Endothelial cell of umbilical vein (primary cell): ENCODE results near the gene CLDN9. TPM values are rescaled to one million over a fixed set of nuclear protein-coding genes. Genes with fewer than 3 reads are reported as not detected.

Source experiments
- BruUV-seq: library from RNA; stranded (reverse); fragments of 400-500 nt; replicated peaks from 2 replicates; lab custom pipeline; 2021; lab: Mats Ljungman, UMichigan
- CTCF ChIA-PET: fragments of 300-600, 350-600 bp; sonication (Branson Sonifier 250); formaldehyde crosslinking; loops from one replicate; lab custom pipeline; 2021; ENCODE audit warnings: antibody characterized with exemption, inconsistent platforms; lab: Charles Lee
- POLR2A ChIA-PET: fragments of 300-600, 350-600 bp; sonication (Branson Sonifier 250); formaldehyde crosslinking; loops from one replicate; lab custom pipeline; 2021; ENCODE audit warnings: antibody characterized with exemption, inconsistent platforms; lab: Charles Lee
- DNase-seq: peaks from one replicate; pipeline ENCODE4 v3.0.0-alpha.2; 2011; ENCODE audit warnings: low read depth, low spot score
- FAIRE-seq: peaks from 2 replicates; lab custom pipeline; 2011; peaks lifted over from hg19 to GRCh38; lab: Jason Lieb, UNC
- H2AFZ ChIP-seq: 2 replicates; pipeline ENCODE4 v1.6.0; 2012; ENCODE audit warnings: low read depth, low read length, control low read depth, inconsistent platforms
- H3K27ac ChIP-seq: 2 replicates; pipeline ENCODE4 v1.5.1; 2011; ENCODE audit warnings: low read depth, mild to moderate bottlenecking, control low read depth, low read length, moderate library complexity; ENCODE audit not compliant: insufficient read depth
- H3K27me3 ChIP-seq, 2 experiments: 2 replicates each; pipeline versions ENCODE4 v1.6.0 to v1.6.1; 2011; ENCODE audit warnings: low read length in 2 of 2, mixed read lengths in 1 of 2; ENCODE audit not compliant: control insufficient read depth in 2 of 2, insufficient read depth in 2 of 2
- H3K36me3 ChIP-seq, 2 experiments: 2 replicates in 1 of 2; 3 replicates in 1 of 2; pipeline ENCODE4 v1.5.1; 2011; ENCODE audit warnings: low read length in 2 of 2, mild to moderate bottlenecking in 1 of 2, moderate library complexity in 1 of 2; ENCODE audit not compliant: control insufficient read depth in 2 of 2, insufficient read depth in 2 of 2; ENCODE audit errors: extremely low read depth in 1 of 2
- H3K4me1 ChIP-seq: 3 replicates; pipeline ENCODE4 v1.5.1; 2011; ENCODE audit warnings: mild to moderate bottlenecking, low read length; ENCODE audit not compliant: control insufficient read depth, insufficient read depth; ENCODE audit errors: extremely low read depth
- H3K4me2 ChIP-seq: 2 replicates; pipeline ENCODE4 v1.6.1; 2011; ENCODE audit warnings: low read length, control low read depth, mixed read lengths; ENCODE audit not compliant: insufficient read depth
- H3K4me3 ChIP-seq, 3 experiments: fragments of 200-600 bp in 1 of 3; sonication (generic), shearing (Covaris generic) in 1 of 3; replicated peaks in 1 of 3; 2 replicates each; pipeline ENCODE4 v1.5.1; 2011 to 2016; ENCODE audit warnings: control low read depth in 3 of 3, low read length in 3 of 3, mild to moderate bottlenecking in 2 of 3, inconsistent platforms in 1 of 3, low read depth in 1 of 3, moderate library complexity in 1 of 3; ENCODE audit not compliant: insufficient read depth in 1 of 3
- H3K79me2 ChIP-seq: 2 replicates; pipeline ENCODE4 v1.6.0; 2012; ENCODE audit warnings: low read length, inconsistent platforms; ENCODE audit not compliant: control insufficient read depth, insufficient read depth
- H3K9ac ChIP-seq: replicated peaks from 2 replicates; pipeline ENCODE3; 2011; ENCODE audit warnings: low read length, control low read depth; ENCODE audit not compliant: insufficient read depth; ENCODE audit errors: extremely low read depth
- H3K9me1 ChIP-seq: replicated peaks from 3 replicates; pipeline ENCODE4 v1.6.0; 2011; ENCODE audit warnings: mild to moderate bottlenecking, low read length; ENCODE audit not compliant: control insufficient read depth, insufficient read depth; ENCODE audit errors: extremely low read depth
- H3K9me3 ChIP-seq: replicated peaks from 2 replicates; pipeline ENCODE4 v1.5.1; 2012; ENCODE audit warnings: low read length, inconsistent platforms; ENCODE audit not compliant: control insufficient read depth, insufficient read depth
- H4K20me1 ChIP-seq: replicated peaks from 2 replicates; pipeline ENCODE3; 2011; ENCODE audit warnings: mild to moderate bottlenecking, low read length; ENCODE audit not compliant: control insufficient read depth, insufficient read depth; ENCODE audit errors: extremely low read depth
- CTCF ChIP-seq, 2 donors: IDR thresholded peaks; 1 replicate in 1 of 2; 2 replicates in 1 of 2; pipeline ENCODE4 v1.5.1; 2011; ENCODE audit warnings: low read length in 2 of 2, mild to moderate bottlenecking in 2 of 2, moderate library complexity in 2 of 2, control low read depth in 1 of 2, inconsistent platforms in 1 of 2, low read depth in 1 of 2; ENCODE audit not compliant: insufficient read depth in 1 of 2; ENCODE audit errors: extremely low read depth in 1 of 2
- EZH2 ChIP-seq: IDR thresholded peaks from 2 replicates; pipeline ENCODE4 v1.6.1; 2012; ENCODE audit warnings: borderline replicate concordance, low read depth, mild to moderate bottlenecking, moderate library complexity, low read length, inconsistent platforms; ENCODE audit not compliant: severe bottlenecking
- GATA2 ChIP-seq: IDR thresholded peaks from 2 replicates; pipeline ENCODE4 v1.7.0; 2011; ENCODE audit warnings: low read depth, mild to moderate bottlenecking, moderate library complexity, mixed read lengths, low read length; ENCODE audit not compliant: insufficient read length, insufficient read depth
- JUN ChIP-seq: IDR thresholded peaks from 2 replicates; pipeline ENCODE4 v1.6.1; 2011; ENCODE audit warnings: borderline replicate concordance, low read depth; ENCODE audit not compliant: insufficient read length, insufficient read depth
- MAX ChIP-seq: IDR thresholded peaks from 2 replicates; pipeline ENCODE4 v1.6.1; 2011; ENCODE audit not compliant: insufficient read depth, insufficient read length
- MYC ChIP-seq: IDR thresholded peaks from one replicate; pipeline ENCODE4 v1.6.1; 2011; ENCODE audit warnings: mild to moderate bottlenecking, low read depth, low read length
- POLR2A ChIP-seq: IDR thresholded peaks from 2 replicates; pipeline ENCODE4 v1.6.1; 2012; ENCODE audit warnings: low read depth, mild to moderate bottlenecking, control low read depth, low read length
- POLR2AphosphoS5 ChIP-seq: IDR thresholded peaks from 2 replicates; pipeline ENCODE4 v1.6.1; 2012; ENCODE audit warnings: low read depth, mild to moderate bottlenecking, control low read depth, low read length, moderate library complexity; ENCODE audit not compliant: insufficient read depth
- dilution Hi-C: fragments of 300-500 bp; cut with MboI; formaldehyde crosslinking; loops from one replicate; pipeline ENCODE4 v1.15.0; 2019; ENCODE audit warnings: low sequenced_read_pairs; ENCODE audit not compliant: extremely low pct_ligation_motif_present
- intact Hi-C: fragments of 100-400 bp; cut with micrococcal nuclease; formaldehyde crosslinking; loops from one replicate; pipeline ENCODE4 v1.10.0; 2022
- polyA plus RNA-seq, 4 experiments: library from polyadenylated mRNA; depleted of rRNA in 3 of 4; stranded (reverse) in 3 of 4; unstranded in 1 of 4; fragments of >200 nt; gene quantifications; 2 replicates each; pipeline versions ENCODE4 v1.2.1 to v1.2.3, GENCODE V29; 2011 to 2012; ENCODE audit warnings: missing spikeins in 1 of 4
- total RNA-seq: library from RNA; stranded (reverse); gene quantifications from 2 replicates; pipeline ENCODE4 v1.2.3, GENCODE V29; 2021

The CLDN9 gene
- total and polyA plus RNA-seq, 2 donors (not counting 3 experiments of a cell fraction or from before 2014, with no cell fraction given) = 0.06 TPM; not detected in 1

- FAIRE-seq (no peak), DNase-seq (no peak)
- POLR2A ChIA-PET = no interaction called here
- H4K20me1 ChIP-seq = no peaks in the 10 kb centered on the region
- no peak overlapping the region for H3K9ac ChIP-seq
- H3K9me1 ChIP-seq = no peaks in the 10 kb centered on the region
- no peaks in the 10 kb centered on the region for H3K9me3 ChIP-seq
- intact Hi-C loops (no loop called here), dilution Hi-C loops (no loop called here)
- H3K4me1 ChIP-seq = peaks cover 27% of the 10 kb centered on the region
- TF ChIP-seq MYC (no peak), JUN (no peak), CTCF (IDR thresholded peaks at IDR 0.05; ENCODE audit: extremely low read depth in 1 of 2, insufficient read depth in 1 of 2, low read depth in 1 of 2, low read length in 2 of 2) (no peak), POLR2AphosphoS5 (no peak), EZH2 (no peak), GATA2 (no peak), MAX (no peak), POLR2A (no peak)
- H3K27me3 ChIP-seq = no peaks in the 10 kb centered on the region
- no peak overlapping the region for H3K4me2 ChIP-seq
- no TSS peak for BruUV-seq
- CTCF ChIA-PET = interaction anchor here (1.2 to 2.5 kb wide), 2 partner anchors 65 to 67 kb away, joined by 4 to 13 read pairs; no protein-coding TSS in a partner anchor
- H2AFZ ChIP-seq = no peak overlapping the region
- H3K4me3 ChIP-seq = no peak overlapping the region
- no peaks in the 10 kb centered on the region for H3K36me3 ChIP-seq
- no peak overlapping the region for H3K27ac ChIP-seq
- H3K79me2 ChIP-seq = peaks cover 4% of the 10 kb centered on the region
Observed at GRCh38 chr16:3062553-3062952, 49.8 kb downstream of the CLDN9 start.
